Heart right ventricle (tissue), 16 donors: ENCODE data around the gene GASK1A. TPM values are rescaled to one million over a fixed set of nuclear protein-coding genes. Genes with fewer than 3 reads are reported as not detected.

Source experiments
- ATAC-seq, 8 donors: fragments of 200-7000 bp; cut with Tn5 transposase; one replicate each; pipeline ENCODE4 v1.9.1; 2020; ENCODE audit warnings: mild to moderate bottlenecking in 8 of 8, moderate library complexity in 8 of 8, moderate number of reproducible peaks in 1 of 8
- DNase-seq, 2 donors: peaks; one replicate each; pipeline ENCODE4 v3.0.0-alpha.2; 2020
- H3K27ac ChIP-seq, 10 donors: fragments of 200-600 bp; sonication (generic) in 2 of 10; one replicate each; pipeline versions ENCODE4 v1.5.0 to v1.8.0; 2020 to 2022; ENCODE audit warnings: mild to moderate bottlenecking in 3 of 10
- H3K27me3 ChIP-seq, 7 donors: fragments of 200-600 bp; one replicate each; pipeline ENCODE4 v1.8.0; 2021 to 2022; ENCODE audit warnings: mild to moderate bottlenecking in 2 of 7
- H3K36me3 ChIP-seq, 9 donors: fragments of 200-600 bp; sonication (generic) in 1 of 9; one replicate each; pipeline versions ENCODE4 v1.5.0 to v1.8.0; 2020 to 2022; ENCODE audit warnings: mild to moderate bottlenecking in 2 of 9
- H3K4me1 ChIP-seq, 9 donors: fragments of 200-600 bp; sonication (generic) in 1 of 9; one replicate each; pipeline versions ENCODE4 v1.5.0 to v1.8.0; 2020 to 2022; ENCODE audit warnings: mild to moderate bottlenecking in 4 of 9
- H3K4me3 ChIP-seq, 10 donors: fragments of 200-600 bp; sonication (generic) in 2 of 10; one replicate each; pipeline versions ENCODE4 v1.5.0 to v1.8.0; 2020 to 2022; ENCODE audit warnings: mild to moderate bottlenecking in 7 of 10, moderate library complexity in 2 of 10
- H3K9me3 ChIP-seq, 11 donors: fragments of 200-600 bp in 10 of 11; sonication (generic) in 2 of 11; one replicate each; pipeline versions ENCODE4 v1.5.0 to v1.8.0; 2013 to 2022; ENCODE audit warnings: mild to moderate bottlenecking in 2 of 11, control low read depth in 1 of 11, moderate library complexity in 1 of 11
- CTCF ChIP-seq, 9 donors: fragments of 200-600 bp; sonication (generic) in 2 of 9; IDR thresholded peaks; one replicate each; pipeline versions ENCODE4 v1.5.0 to v1.8.0; 2021 to 2022; ENCODE audit warnings: antibody characterized with exemption in 9 of 9, mild to moderate bottlenecking in 5 of 9, moderate library complexity in 1 of 9
- WGBS, 2 donors: extraction: QIAGEN DNeasy Blood & Tissue Kit; methylation state at CpG; one replicate each; pipeline ENCODE4 v1.1.7; 2013; ENCODE audit warnings: inconsistent platforms in 1 of 2; 5-methylcytosine and 5-hydroxymethylcytosine counted together
- intact Hi-C, 10 donors: fragments of 100-400 bp; cut with DNase I; formaldehyde crosslinking; loops; one replicate each; pipeline versions ENCODE4 v1.11.1 to v1.14.2; 2022
- polyA plus RNA-seq, 2 donors: library from polyadenylated mRNA; stranded (reverse); fragments of 200-250 nt; gene quantifications; one replicate each; pipeline ENCODE4 v1.2.3, GENCODE V29; 2013
- total RNA-seq, 10 donors: library from RNA; stranded (reverse); fragmentation: NEBNext Ultra II Directional in 3 of 10; extraction: Animal tissue kit (Norgen Biotek cat#: 25700) in 3 of 10; gene quantifications; one replicate each; pipeline versions ENCODE4 v1.2.1 to v1.2.4, GENCODE V29; 2021 to 2023
- donor health status: Arrhythmogenic right ventricular cardiomyopathy.
- donor health status: ischemic (EF 13 %, LVEDD 7.1; RV severe dilation, severe dysfunction).
- donor health status: healthy with polysubstance abuse.
- donor health status: DM: no; HTN: yes; CAD: no.
- donor health status: DM: no; HTN: no; CAD: no.
- donor health status: ischemic (EF 25% LVEDD 6.9; RV normal size, moderate dysfunction).
- donor health status: ischemic (EF 25% LVEDD 5.7; RV mildly dilated, moderate dysfunction).
- donor health status: healthy.
- donor health status: DM: yes; HTN: yes; CAD: no.
- donor health status: Ischemic cardiomyopathy.
- donor health status: ischemic (EF 35%, LVEDD 5.7; RV mildly dilated, moderate dysfunction).
- donor health status: nonischemic (EF 11% LVEDD 7.7; RV severe dilation, severe dysfunction).
- donor health status: DM: yes; HTN: yes; CAD: no.
- donor health status: PGD.
- donor health status: ischemic (EF 29% LVEDD 5.4; RV normal size, mild dysfunction).
- donor health status: nonischemic (EF 23%, LVEDD 6.1; RV moderate dilation, normal function).

Gene GASK1A
- total and polyA plus RNA-seq, 12 donors: 0.28 to 1.5 (median 0.58) TPM

- ATAC-seq (no peak), DNase-seq (no peak)
- Histone ChIP-seq H3K27me3 (no peaks in the 10 kb centered on the region), H3K9me3 (peaks cover 0 to 39% (median 12%) of the 10 kb centered on the region in 11 donors), H3K27ac (no peak overlapping the region), H3K4me1 (no peaks in the 10 kb centered on the region), H3K36me3 (no peaks in the 10 kb centered on the region), H3K4me3 (no peak overlapping the region)
- TF ChIP-seq CTCF (IDR thresholded peaks at IDR 0.05): no peak
- 91% methylated on average over 5 of the region's 5 CpGs for WGBS, 2 donors
- intact Hi-C loops: no loop called here
Observed at GRCh38 chr3:43054754-43055153, 75.6 kb downstream of the GASK1A start.

- no peaks in the 10 kb centered on the region for H3K36me3 ChIP-seq
- H3K27ac ChIP-seq: no peak overlapping the region
- 91 to 92% methylated on average over 7 of the region's 7 CpGs for WGBS, 2 donors
- no peak for DNase-seq
- no peak for TF ChIP-seq CTCF (IDR thresholded peaks at IDR 0.05)
- no peaks in the 10 kb centered on the region for H3K4me1 ChIP-seq
- intact Hi-C loops: no loop called here
- peaks cover 0 to 35% (median 8%) of the 10 kb centered on the region in 11 donors for H3K9me3 ChIP-seq
- ATAC-seq: no peak
- H3K27me3 ChIP-seq: no peaks in the 10 kb centered on the region
- no peak overlapping the region for H3K4me3 ChIP-seq
Observed at GRCh38 chr3:43055393-43055792, 76.3 kb downstream of the GASK1A start.

- Histone ChIP-seq H3K27me3 (no peaks in the 10 kb centered on the region), H3K36me3 (no peaks in the 10 kb centered on the region), H3K27ac (no peak overlapping the region), H3K4me1 (no peaks in the 10 kb centered on the region), H3K9me3 (peaks cover 0 to 28% (median 4%) of the 10 kb centered on the region in 11 donors), H3K4me3 (no peak overlapping the region)
- TF ChIP-seq CTCF (IDR thresholded peaks at IDR 0.05): no peak
- no peak for DNase-seq
- intact Hi-C loops: no loop called here
- 88 to 94% methylated on average over 15 of the region's 15 CpGs for WGBS, 2 donors
- no peak for ATAC-seq
Observed at GRCh38 chr3:43055806-43056770, 77.0 kb downstream of the GASK1A start.

DNA sequence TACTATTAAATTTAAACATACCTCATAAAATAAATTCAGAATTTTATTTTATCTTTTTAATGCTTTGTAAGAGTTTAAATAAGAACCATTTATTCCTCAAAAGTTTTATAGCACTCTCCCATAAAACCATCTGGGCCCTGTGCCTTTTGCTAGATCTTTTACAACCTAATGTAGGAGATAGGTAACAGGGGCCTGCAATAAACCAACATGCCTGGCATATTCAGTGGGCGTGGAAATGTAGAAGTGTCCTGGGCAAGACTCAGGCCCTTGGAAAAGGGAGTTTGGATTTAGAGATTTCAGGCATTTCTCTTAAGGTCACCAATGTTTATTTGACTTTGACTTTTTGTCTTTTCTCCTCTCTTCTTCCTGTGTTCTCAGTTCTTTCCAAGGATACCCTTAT is 80.3 kb downstream of the GASK1A start:
- no peaks in the 10 kb centered on the region for H3K4me1 ChIP-seq
- DNase-seq (no peak), ATAC-seq (no peak)
- no peak overlapping the region for H3K27ac ChIP-seq
- H3K9me3 ChIP-seq: peaks cover 0 to 19% (median 4%) of the 10 kb centered on the region in 11 donors
- intact Hi-C loops: no loop called here
- H3K4me3 ChIP-seq: no peak overlapping the region
- TF ChIP-seq CTCF (IDR thresholded peaks at IDR 0.05): no peak
- WGBS, 2 donors: 91 to 93% methylated on average over 1 of the region's 1 CpG
- H3K36me3 ChIP-seq: no peaks in the 10 kb centered on the region
- peaks cover 0 to 2% (median 0%) of the 10 kb centered on the region in 7 donors for H3K27me3 ChIP-seq
